OCI-LY1 (cell line): ENCODE measurements around the gene ADIRF.

Experiments used
- CTCF ChIP-seq: fragments of 200-600 bp; sonication (generic), shearing (Covaris generic); IDR thresholded peaks from 2 replicates; pipeline ENCODE4 v1.5.1; 2017; ENCODE audit warnings: mild to moderate bottlenecking, antibody characterized with exemption, low read length, moderate library complexity, mixed read lengths
- EZH2 ChIP-seq: fragments of 200-600 bp; sonication (generic), shearing (Covaris generic); IDR thresholded peaks from 2 replicates; pipeline ENCODE4 v1.8.0; 2017; ENCODE audit warnings: borderline replicate concordance, mixed run types, mild to moderate bottlenecking, antibody characterized with exemption, low read length, moderate library complexity, mixed read lengths

GRCh38 chr10:86953747-86954680 lies 14.3 kb upstream of the ADIRF start:
- TF ChIP-seq CTCF (no peak), EZH2 (no peak)
